ENCODE results near the gene DECR2. TPM values are rescaled to one million over a fixed set of nuclear protein-coding genes. Genes with fewer than 3 reads are reported as not detected.
A peak's percentile ranks its signal among the peaks of the same experiment; 100 is the strongest.

The DECR2 gene
- total and polyA plus RNA-seq, 10 of the 15 experiments (the other 5 are each of a cell fraction or from before 2014, with no cell fraction given) = 0.53 to 20.3 (median 6.0) TPM

- TF ChIP-seq ZNF592 (IDR thresholded peaks at IDR 0.05) (no peak), SPI1 (IDR thresholded peaks at IDR 0.05; ENCODE audit: borderline replicate concordance, insufficient read depth, low read depth, low read length) (no peak), ZNF217 (IDR thresholded peaks at IDR 0.05) (peak; percentile 49; the same call in 1 of the 2 replicates), CBFB (IDR thresholded peaks at IDR 0.05; ENCODE audit: low read depth) (peak; percentile 39; the same call in 1 of the 2 replicates), SUPT20H (IDR thresholded peaks at IDR 0.05; ENCODE audit: borderline replicate concordance, control insufficient read depth, low read depth, low read length) (no peak), KDM1A (IDR thresholded peaks at IDR 0.05; ENCODE audit: borderline replicate concordance) (no peak), POLR2AphosphoS2 (IDR thresholded peaks at IDR 0.05; ENCODE audit: low read depth, low read length) (no peak), MEF2A (IDR thresholded peaks at IDR 0.05; ENCODE audit: insufficient read depth, low read depth, low read length) (no peak), RAD21 (IDR thresholded peaks at IDR 0.05; ENCODE audit: insufficient read depth, low read depth, low read length) (peak; percentile 77), CBX5 (IDR thresholded peaks at IDR 0.05; ENCODE audit: low read depth) (peak; percentile 64; the same call in 1 of the 2 replicates), SMARCA5 (IDR thresholded peaks at IDR 0.05) (peak; percentile 84), SMC3 (IDR thresholded peaks at IDR 0.05; ENCODE audit: borderline replicate concordance, low read length) (peak; percentile 30; the same call in 1 of the 2 replicates), MTA2 (IDR thresholded peaks at IDR 0.05; ENCODE audit: low read depth) (no peak), ZNF274 (IDR thresholded peaks at IDR 0.05; ENCODE audit: insufficient read depth, insufficient read length) (no peak), EZH2 (IDR thresholded peaks at IDR 0.05; ENCODE audit: borderline replicate concordance, control insufficient read depth, low read depth, low read length) (no peak), RUNX3 (IDR thresholded peaks at IDR 0.05; ENCODE audit: low read length) (peak; percentile 61), POU2F2 (IDR thresholded peaks at IDR 0.05; ENCODE audit: borderline replicate concordance, low read depth, low read length) (0 out of 3 replicates have a peak, but pooled peaks have one; percentile 23), ATF7 (IDR thresholded peaks at IDR 0.05; ENCODE audit: low read depth) (peak; percentile 42; the same call in 1 of the 2 replicates), YY1 (IDR thresholded peaks at IDR 0.05; ENCODE audit: low read depth, low read length) (peak; percentile 66), FOXM1 (IDR thresholded peaks at IDR 0.05; ENCODE audit: low read depth, low read length) (no peak), NFIC (IDR thresholded peaks at IDR 0.05; ENCODE audit: low read depth, low read length) (no peak)
- TF ChIP-seq, protein P1, sequence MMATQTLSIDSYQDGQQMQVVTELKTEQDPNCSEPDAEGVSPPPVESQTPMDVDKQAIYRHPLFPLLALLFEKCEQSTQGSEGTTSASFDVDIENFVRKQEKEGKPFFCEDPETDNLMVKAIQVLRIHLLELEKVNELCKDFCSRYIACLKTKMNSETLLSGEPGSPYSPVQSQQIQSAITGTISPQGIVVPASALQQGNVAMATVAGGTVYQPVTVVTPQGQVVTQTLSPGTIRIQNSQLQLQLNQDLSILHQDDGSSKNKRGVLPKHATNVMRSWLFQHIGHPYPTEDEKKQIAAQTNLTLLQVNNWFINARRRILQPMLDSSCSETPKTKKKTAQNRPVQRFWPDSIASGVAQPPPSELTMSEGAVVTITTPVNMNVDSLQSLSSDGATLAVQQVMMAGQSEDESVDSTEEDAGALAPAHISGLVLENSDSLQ (IDR thresholded peaks at IDR 0.05) = no peak
- TF ChIP-seq, protein P2, sequence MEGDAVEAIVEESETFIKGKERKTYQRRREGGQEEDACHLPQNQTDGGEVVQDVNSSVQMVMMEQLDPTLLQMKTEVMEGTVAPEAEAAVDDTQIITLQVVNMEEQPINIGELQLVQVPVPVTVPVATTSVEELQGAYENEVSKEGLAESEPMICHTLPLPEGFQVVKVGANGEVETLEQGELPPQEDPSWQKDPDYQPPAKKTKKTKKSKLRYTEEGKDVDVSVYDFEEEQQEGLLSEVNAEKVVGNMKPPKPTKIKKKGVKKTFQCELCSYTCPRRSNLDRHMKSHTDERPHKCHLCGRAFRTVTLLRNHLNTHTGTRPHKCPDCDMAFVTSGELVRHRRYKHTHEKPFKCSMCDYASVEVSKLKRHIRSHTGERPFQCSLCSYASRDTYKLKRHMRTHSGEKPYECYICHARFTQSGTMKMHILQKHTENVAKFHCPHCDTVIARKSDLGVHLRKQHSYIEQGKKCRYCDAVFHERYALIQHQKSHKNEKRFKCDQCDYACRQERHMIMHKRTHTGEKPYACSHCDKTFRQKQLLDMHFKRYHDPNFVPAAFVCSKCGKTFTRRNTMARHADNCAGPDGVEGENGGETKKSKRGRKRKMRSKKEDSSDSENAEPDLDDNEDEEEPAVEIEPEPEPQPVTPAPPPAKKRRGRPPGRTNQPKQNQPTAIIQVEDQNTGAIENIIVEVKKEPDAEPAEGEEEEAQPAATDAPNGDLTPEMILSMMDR (IDR thresholded peaks at IDR 0.05 in 2 of 3, conservative IDR thresholded peaks at IDR 0.05 in 1 of 3; ENCODE audit: control insufficient read depth in 2 of 3, extremely low read depth in 1 of 3, insufficient read depth in 1 of 3, low read depth in 3 of 3, low read length in 3 of 3) = peak; percentile 66 to 85 (median 82)
These were observed 9.8 kb upstream of the DECR2 start (continued) for GRCh38 chr16:391885-392335.

Data from GM12878 (cell line).